OCI-LY1 (cell line): ENCODE data around the gene TADA3.

Experiments used
- EZH2 ChIP-seq: fragments of 200-600 bp; sonication (generic), shearing (Covaris generic); IDR thresholded peaks from 2 replicates; pipeline ENCODE4 v1.8.0; 2017; ENCODE audit warnings: borderline replicate concordance, mixed run types, mild to moderate bottlenecking, antibody characterized with exemption, low read length, moderate library complexity, mixed read lengths
- TF ChIP-seq, protein P1 (sequence below): fragments of 200-600 bp; sonication (generic), shearing (Covaris generic); IDR thresholded peaks from 2 replicates; pipeline ENCODE4 v1.5.1; 2017; ENCODE audit warnings: mild to moderate bottlenecking, antibody characterized with exemption, low read length, moderate library complexity, mixed read lengths

DNA sequence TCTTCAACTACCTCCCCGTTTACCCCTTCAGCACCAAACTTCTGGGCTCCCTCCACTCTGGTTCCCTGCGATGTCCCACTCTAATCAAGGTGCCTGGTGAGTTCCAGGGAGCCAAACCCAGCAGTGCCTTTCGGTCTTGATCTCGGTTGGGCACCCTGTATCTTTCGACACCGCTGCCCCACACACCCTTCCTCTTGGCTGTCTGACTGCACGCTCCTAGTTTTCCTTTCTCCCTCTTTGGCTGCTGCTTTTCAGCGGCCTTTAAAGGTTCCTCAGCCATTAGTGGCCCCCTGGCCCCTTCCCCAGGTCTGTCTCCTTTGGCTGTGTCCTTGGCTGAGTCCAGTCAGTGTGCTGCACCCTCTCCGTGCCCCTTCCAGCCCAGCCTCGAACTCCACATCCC lies 18.6 kb upstream of the TADA3 start:
- TF ChIP-seq, protein P1, sequence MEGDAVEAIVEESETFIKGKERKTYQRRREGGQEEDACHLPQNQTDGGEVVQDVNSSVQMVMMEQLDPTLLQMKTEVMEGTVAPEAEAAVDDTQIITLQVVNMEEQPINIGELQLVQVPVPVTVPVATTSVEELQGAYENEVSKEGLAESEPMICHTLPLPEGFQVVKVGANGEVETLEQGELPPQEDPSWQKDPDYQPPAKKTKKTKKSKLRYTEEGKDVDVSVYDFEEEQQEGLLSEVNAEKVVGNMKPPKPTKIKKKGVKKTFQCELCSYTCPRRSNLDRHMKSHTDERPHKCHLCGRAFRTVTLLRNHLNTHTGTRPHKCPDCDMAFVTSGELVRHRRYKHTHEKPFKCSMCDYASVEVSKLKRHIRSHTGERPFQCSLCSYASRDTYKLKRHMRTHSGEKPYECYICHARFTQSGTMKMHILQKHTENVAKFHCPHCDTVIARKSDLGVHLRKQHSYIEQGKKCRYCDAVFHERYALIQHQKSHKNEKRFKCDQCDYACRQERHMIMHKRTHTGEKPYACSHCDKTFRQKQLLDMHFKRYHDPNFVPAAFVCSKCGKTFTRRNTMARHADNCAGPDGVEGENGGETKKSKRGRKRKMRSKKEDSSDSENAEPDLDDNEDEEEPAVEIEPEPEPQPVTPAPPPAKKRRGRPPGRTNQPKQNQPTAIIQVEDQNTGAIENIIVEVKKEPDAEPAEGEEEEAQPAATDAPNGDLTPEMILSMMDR, result no peak
- no peak for TF ChIP-seq EZH2
